Stimulated activated CD4-positive, alpha-beta T cell treated with anti-CD3 and anti-CD28 coated beads, Interleukin-15, amount 100 ng/mL, for 48 hours (primary cell): ENCODE results near the gene RNF151.
"Not testable (repeated sequence)": the region's sequence is repeated elsewhere in the genome, so short reads cannot be mapped to it uniquely, and the experiment has no call there.

ENCODE experiments used
- DNase-seq, 2 donors: peaks; one replicate each; pipeline ENCODE4 v3.0.0-alpha.2; 2020; ENCODE audit warnings: low read depth in 2 of 2

The RNF151 gene

GRCh38 chr16:1959269-1960039, 7.2 kb upstream of the RNF151 start, which contains the start of gene NDUFB10:
NDUFB10 (plus strand) TSS chr16:1959538; CDS start chr16:1959625, 87 bp downstream.
- DNase-seq, result peak; percentile 78 to 91

DNA sequence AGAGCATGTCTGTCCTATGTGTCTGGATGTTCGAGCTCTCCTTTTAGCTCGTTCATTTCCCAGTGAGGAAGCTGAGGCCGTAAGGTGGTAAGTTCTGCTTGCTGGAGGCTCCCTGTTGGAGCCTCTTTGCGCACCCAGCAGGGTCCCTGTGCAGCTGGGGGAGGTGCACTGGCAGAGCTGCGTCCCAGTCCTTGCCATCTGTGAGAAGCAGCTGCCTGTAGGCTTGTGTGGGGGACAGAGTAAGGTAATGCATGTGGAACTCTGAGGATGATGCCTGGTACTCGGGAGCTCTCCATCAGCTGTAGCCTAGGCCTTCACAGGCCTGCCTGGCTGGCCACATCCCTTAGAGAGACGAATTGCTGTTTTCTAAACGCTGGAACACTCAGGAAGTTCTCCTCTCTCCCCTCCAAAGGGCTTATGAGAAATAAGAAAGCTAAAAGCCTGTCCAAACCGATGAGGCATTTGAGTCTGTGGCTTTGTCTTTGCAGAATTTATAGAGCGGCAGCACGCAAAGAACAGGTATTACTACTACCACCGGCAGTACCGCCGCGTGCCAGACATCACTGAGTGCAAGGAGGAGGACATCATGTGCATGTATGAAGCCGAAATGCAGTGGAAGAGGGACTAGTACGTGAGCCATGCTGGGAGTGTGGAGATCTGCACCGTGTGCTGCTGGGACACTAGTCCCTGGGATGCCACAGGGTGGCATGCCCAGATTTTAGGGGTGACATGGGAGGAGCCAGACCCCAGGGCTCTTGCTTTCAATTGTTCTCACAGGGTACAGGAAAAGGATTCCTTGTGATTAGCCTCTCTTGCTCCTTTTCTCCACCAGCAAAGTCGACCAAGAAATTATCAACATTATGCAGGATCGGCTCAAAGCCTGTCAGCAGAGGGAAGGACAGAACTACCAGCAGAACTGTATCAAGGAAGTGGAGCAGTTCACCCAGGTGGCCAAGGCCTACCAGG, 5.7 kb upstream of the RNF151 start:
- peak in 1 of 2 donors; percentile 42 for DNase-seq

DNA sequence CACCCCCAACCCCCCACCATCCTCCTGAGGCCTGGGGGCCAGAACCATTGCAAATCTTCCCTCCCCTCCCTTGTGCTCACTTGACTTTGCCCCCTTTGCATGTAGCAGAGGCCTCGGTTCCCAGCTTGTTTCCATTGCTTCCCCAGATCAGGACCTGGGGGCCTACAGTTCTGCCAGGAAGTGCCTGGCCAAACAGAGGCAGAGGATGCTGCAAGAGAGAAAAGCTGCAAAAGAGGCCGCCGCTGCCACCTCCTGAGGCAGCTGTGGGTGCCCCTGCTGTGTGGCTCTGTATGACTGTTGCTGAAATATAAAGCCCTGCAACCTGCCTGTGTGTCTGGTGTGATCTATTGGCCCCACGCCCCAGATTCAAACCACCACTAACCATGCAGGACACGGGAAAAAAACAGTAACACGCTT, 5.0 kb upstream of the RNF151 start:
- DNase-seq, result no peak

GRCh38 chr16:1962161-1963153, 4.2 kb upstream of the RNF151 start:
- not testable (repeated sequence) for DNase-seq

DNA sequence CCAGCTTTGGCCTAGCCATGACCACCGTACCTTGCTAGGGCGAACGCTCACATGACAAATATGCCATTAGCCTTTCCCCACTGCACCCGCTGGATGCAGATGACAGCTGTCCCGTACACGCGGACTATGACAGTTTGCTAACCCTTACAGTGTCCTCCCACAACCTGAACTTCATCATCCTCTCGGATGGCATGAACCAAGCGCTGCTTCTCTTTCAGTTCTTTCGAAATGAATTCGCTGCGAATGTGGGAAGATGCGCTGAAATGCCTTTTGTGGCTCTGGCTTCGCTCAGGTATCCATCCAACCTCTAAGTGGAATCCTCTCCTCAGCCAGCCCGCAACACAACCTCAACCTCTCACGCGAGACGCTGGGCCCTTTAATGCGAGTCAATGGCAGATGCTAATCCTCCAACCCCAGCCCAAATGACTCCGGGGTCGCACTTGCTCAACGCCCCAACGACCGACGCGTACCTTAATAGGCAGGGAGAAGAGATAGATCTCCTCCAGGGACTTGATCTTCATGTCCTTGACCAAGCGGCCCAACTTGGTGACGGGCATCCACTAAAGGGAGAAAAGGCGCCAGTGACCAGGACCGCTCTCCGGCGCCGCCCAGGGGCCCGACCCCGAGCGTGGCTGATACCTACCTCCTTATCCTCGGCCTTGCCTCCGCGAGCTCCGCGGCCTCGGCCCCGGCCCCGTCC, 2.7 kb upstream of the RNF151 start:
- DNase-seq, result peak in 1 of 2 donors; percentile 22

DNA sequence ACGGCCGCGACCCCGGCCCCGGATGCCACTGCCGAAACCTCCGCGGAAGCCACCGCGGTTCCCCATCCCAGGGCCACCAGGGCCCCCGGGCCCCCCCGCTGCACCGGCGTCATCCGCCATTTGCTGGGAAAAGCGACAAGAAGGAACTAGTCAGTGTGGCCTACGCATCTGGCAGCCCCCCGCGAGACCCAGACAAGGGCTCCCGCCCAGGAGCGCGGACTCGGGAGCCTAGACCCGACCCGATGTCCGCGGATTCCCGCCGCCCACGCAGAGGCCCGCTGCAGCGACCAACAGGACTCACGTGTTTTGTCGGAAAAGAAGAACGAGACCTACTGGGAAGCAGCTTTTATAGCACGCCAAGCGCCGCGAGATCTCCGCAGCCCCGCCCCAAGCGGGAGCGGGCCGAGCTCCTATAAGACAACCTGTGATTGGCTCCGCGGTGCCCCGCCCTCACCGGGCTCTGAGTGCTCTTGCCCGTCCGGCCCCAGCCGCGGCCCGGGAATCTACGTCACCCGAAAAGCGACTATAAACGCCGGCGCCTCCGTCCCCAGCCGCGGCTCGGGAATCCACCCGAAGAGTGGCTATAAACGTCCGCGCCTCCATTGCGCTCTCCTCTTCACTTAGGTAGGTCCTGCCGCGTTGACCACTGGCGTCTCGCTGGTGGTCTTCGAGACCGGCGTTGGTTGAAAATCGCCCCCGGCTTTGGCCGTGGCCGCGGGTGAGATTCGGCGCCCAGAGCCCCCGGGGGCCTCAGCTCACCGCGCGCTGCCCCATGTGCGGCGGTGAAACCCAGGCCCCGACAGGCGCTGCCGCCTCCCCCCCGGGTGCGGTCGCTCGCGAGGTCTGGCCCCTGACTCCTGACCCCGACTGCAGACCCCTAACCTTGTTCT, 1.9 kb upstream of the RNF151 start, which contains the start of gene RPS2:
TSS of gene RPS2 (minus strand) at position 321 of the 890 bp plus-strand sequence. CDS start at position 120, 201 bp downstream.
- DNase-seq, result peak; percentile 97 to 98

- no peak for DNase-seq
These were observed 1.2 kb upstream of the RNF151 start for GRCh38 chr16:1965396-1966001.

- DNase-seq, result no peak
These were observed 1.7 kb downstream of the RNF151 start for GRCh38 chr16:1968146-1968953.

GRCh38 chr16:1971796-1972489, 5.3 kb downstream of the RNF151 start, which contains the start of gene TBL3:
TBL3 (plus strand) TSS chr16:1972053; CDS start chr16:1972165, 112 bp downstream.
- DNase-seq, result peak; percentile 92 to 93

GRCh38 chr16:1972490-1972877, 5.8 kb downstream of the RNF151 start:
- no peak for DNase-seq

GRCh38 chr16:1973461-1974156, 7.0 kb downstream of the RNF151 start:
- no peak for DNase-seq

DNA sequence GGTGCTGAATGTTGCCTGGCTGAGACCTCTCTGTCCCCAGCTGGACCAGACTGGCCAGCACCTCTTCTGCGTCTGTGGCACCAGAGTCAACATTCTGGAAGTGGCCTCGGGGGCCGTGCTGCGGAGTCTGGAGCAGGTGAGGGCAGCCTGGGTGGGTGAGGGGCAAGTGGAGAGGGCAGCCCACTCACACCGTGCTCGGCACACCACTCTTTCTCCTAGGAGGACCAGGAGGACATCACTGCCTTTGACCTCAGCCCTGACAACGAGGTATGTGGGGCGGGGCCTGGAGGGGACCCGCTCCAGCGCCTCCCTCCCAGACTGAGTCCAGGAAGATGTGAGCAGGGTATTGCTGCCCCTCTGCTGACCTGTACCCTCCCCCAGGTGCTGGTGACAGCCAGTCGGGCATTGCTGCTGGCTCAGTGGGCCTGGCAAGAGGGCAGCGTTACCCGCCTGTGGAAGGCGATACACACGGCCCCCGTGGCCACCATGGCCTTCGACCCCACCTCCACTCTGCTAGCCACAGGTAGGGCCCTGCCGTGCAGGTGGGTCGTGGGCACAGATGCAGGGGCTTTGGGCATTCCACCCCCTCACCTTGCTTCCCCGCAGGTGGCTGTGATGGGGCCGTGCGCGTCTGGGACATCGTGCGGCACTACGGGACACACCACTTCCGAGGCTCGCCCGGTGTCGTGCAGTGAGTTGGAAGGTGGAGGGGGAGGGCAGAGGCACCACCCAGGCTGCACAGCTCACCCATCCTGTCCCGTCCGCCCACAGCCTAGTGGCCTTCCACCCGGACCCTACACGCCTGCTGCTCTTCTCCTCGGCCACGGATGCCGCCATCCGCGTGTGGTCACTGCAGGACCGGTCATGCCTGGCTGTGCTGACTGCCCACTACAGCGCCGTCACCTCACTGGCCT, 7.8 kb downstream of the RNF151 start:
- no peak for DNase-seq

DNA sequence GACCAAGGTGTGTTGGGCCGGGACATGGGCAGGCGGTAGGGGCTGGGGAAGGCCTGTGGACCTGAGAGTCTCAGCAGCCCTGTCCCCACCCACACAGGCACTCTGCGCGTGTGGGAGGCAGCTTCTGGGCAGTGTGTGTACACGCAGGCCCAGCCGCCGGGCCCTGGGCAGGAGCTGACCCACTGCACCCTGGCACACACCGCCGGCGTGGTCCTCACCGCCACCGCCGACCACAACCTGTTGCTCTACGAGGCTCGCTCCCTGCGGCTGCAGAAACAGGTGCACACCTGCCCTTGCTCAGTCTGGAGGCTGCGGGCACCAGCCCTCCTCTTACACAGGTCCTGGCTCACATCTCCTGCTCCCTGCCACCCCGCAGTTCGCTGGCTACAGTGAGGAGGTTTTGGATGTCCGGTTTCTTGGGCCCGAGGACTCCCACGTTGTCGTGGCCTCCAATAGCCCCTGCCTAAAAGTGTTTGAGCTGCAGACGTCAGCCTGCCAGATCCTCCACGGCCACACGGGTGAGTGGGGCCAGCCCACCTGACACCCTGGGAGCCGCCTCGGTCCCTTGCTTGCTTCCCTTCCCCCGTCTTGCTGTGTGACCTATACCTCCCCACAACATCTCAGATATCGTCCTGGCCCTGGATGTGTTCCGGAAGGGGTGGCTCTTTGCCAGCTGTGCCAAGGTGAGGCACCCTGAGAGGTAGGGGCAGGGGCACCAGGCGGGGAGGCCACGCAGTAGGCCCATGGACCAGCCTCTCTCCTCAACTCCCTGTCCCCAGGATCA, 9.0 kb downstream of the RNF151 start:
- no peak for DNase-seq

DNA sequence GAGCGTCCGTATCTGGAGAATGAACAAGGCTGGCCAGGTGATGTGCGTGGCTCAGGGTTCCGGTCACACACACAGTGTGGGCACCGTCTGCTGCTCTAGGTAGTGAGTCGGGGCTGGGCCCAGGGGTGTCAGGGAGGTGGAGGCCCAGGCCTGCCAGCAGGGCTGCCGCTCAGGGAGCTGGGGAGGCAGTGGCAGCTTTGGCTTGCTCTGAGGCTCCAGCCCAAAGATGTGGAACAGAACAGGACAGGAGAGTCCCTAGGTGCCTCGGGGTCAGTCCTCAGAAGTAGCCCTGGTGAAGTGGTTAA, 9.5 kb downstream of the RNF151 start:
- no peak for DNase-seq
